HG03460 (cell line): ENCODE data around the gene MAN2B2.
"Not testable (repeated sequence)": the region's sequence is repeated elsewhere in the genome, so short reads cannot be mapped to it uniquely, and the experiment has no call there.

ENCODE experiments used
- ATAC-seq: cut with Tn5 transposase; IDR thresholded peaks from one replicate; pipeline ENCODE4 v1.9.1; 2021; ENCODE audit not compliant: unreplicated experiment

The MAN2B2 gene

DNA sequence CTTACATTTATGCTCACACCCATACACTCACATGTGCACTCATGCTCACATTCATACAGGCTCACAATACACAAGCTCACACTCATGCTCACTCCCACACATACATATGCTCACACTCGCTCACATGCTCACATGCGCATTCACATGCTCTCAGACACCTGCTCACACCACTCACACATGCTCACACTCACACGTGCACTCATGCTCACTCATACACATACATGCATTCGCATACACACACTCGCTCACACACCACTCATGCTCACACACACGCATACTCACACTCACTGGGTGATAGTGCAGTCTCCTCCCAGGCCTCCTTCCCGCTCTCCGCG is 90.3 kb downstream of the MAN2B2 start:
- no peak for ATAC-seq

DNA sequence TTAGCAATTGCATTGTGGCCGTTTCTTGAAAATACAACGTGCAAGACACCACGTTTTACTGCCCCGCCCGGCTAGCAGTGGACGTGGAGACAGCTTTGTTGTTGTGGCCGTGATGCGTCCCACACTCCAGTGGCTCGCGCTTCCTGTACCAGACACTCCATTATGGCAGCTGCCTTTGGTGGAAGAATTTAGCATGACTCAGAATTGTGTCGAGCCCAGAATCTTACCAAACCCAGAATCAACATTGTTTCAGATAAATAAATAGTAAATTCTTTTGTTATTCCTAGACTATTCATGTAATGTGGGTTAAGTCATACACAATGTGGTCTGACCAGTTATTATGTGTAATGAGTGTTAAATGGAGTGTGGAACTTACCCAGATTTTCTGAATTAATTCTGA is 93.4 kb downstream of the MAN2B2 start:
- ATAC-seq: no peak

DNA sequence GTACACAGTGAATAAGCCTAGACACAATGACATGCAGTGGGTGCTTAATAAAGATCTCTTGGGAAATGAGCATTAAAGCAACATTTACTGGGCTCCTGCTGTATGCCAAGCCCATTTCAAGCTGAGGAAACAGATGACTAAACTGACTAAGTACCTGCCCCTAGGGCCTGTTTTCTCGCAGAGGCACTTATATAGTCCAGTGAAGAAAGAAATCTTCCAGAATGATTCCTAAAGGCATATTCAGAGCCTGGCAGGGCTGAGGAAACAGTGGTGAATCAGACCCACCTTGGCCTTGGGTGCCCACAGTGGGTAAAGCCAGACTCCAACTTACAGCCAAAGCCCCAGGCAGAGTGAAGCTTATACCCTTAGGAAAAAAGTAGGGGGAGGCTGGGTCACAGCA is 96.7 kb downstream of the MAN2B2 start:
- no peak for ATAC-seq

DNA sequence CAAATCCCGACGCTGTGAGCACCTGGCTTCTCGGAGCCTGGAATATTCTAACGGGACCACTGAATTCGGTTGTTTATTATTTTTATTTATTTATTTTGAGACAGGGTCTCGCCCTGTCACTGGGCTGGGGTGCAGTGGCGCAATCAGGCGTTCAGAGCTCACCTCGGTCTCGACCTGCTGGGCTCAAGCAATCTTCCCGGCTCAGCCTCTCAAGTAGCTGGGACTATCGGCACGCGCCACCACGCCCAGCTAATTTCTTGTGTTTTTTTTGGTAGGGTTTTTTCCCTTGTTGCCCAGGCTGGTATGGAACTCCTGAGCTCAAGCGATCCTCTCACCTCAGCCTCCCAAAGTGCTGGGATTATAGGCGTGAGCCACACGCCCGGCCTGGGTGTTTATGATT is 97.1 kb downstream of the MAN2B2 start:
- no peak for ATAC-seq

DNA sequence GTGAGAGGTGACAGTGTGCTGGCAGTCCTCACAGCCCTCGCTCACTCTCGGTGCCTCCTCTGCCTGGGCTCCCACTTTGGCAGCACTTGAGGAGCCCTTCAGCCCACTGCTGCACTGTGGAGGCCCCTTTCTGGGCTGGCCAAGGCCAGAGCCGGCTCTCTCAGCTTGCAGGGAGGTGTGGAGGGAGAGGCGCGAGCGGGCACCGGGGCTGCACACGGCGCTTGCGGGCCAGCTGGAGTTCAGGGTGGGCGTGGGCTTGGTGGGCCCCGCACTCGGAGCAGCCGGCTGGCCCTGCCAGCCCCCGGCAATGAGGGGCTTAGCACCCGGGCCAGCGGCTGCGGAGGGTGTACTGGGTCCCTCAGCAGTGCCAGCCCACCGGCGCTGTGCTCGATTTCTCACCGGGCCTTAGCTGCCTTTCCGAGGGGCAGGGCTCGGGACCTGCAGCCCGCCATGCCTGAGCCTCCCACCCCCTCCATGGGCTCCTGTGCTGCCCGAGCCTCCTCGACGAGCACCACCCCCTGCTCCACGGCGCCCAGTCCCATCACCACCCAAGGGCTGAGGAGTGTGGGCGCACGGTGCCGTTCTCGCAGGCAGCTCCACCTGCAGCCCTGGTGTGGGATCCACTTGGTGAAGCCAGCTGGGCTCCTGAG is 97.7 kb downstream of the MAN2B2 start:
- ATAC-seq: not testable (repeated sequence)
